Body of pancreas (tissue), 4 donors: ENCODE measurements around the gene CRTAC1.

Experiments
- CTCF ChIP-seq, 7 experiments: fragments of 450-650 bp in 4 of 7; fragments of 200-600 bp in 3 of 7; sonication (generic) in 3 of 7; IDR thresholded peaks; one replicate each; pipeline ENCODE4 v1.5.1; 2016 to 2019; ENCODE audit warnings: antibody characterized with exemption in 7 of 7
- POLR2A ChIP-seq, 3 donors: fragments of 450-650 bp; IDR thresholded peaks; one replicate each; pipeline ENCODE4 v1.6.1; 2016; ENCODE audit warnings: antibody characterized with exemption in 3 of 3, mild to moderate bottlenecking in 2 of 3

- TF ChIP-seq POLR2A (IDR thresholded peaks at IDR 0.05) = no peak
- TF ChIP-seq CTCF (IDR thresholded peaks at IDR 0.05) = no peak
These were observed 133.6 kb downstream of the CRTAC1 start for GRCh38 chr10:97896756-97897358.
